Dedifferentiated amniotic fluid mesenchymal stem cell (primary cell): Measurements from ENCODE around the gene PIN1.

Experiments
- DNase-seq: peaks from one replicate; pipeline ENCODE4 v3.0.0-alpha.2; 2016; ENCODE audit errors: extremely low spot score

The PIN1 gene

GRCh38 chr19:9856609-9857008 lies 21.5 kb downstream of the PIN1 start:
- DNase-seq = no peak

GRCh38 chr19:9857076-9857721 lies 22.1 kb downstream of the PIN1 start:
- DNase-seq = no peak

GRCh38 chr19:9857920-9858746 lies 23.0 kb downstream of the PIN1 start:
- no peak for DNase-seq

GRCh38 chr19:9858766-9859165 lies 23.6 kb downstream of the PIN1 start:
- no peak for DNase-seq

GRCh38 chr19:9860407-9860806 lies 25.3 kb downstream of the PIN1 start:
- no peak for DNase-seq

- DNase-seq = no peak
Observed at GRCh38 chr19:9861503-9861902, 26.4 kb downstream of the PIN1 start.

- no peak for DNase-seq
Observed at GRCh38 chr19:9862938-9863337, 27.8 kb downstream of the PIN1 start.

GRCh38 chr19:9863759-9864158 lies 28.6 kb downstream of the PIN1 start:
- no peak for DNase-seq

- no peak for DNase-seq
Observed at GRCh38 chr19:9865732-9866501, 30.8 kb downstream of the PIN1 start.

GRCh38 chr19:9868983-9869617 lies 34.0 kb downstream of the PIN1 start:
- no peak for DNase-seq

GRCh38 chr19:9871626-9872338 lies 36.7 kb downstream of the PIN1 start:
- no peak for DNase-seq

- DNase-seq = no peak
Observed at GRCh38 chr19:9872618-9873242, 37.6 kb downstream of the PIN1 start.

- no peak for DNase-seq
Observed at GRCh38 chr19:9875031-9875627, 40.0 kb downstream of the PIN1 start.

GRCh38 chr19:9875796-9876195 lies 40.7 kb downstream of the PIN1 start:
- no peak for DNase-seq

GRCh38 chr19:9877780-9878510 lies 42.8 kb downstream of the PIN1 start:
- DNase-seq = no peak

GRCh38 chr19:9878511-9879196 lies 43.5 kb downstream of the PIN1 start:
- no peak for DNase-seq

GRCh38 chr19:9881720-9882119 lies 46.6 kb downstream of the PIN1 start:
- DNase-seq = no peak

GRCh38 chr19:9883231-9883758 lies 48.2 kb downstream of the PIN1 start:
- DNase-seq = no peak

- DNase-seq = no peak
Observed at GRCh38 chr19:9883764-9884163, 48.6 kb downstream of the PIN1 start.
